GM10847 (cell line): Measurements from ENCODE around the gene MYBPC1.

Experiments used
- POLR2A ChIP-seq: IDR thresholded peaks from 2 replicates; pipeline ENCODE4 v1.6.1; 2011; ENCODE audit not compliant: insufficient read length; ENCODE audit errors: extremely low read depth

MYBPC1 gene

GRCh38 chr12:101697930-101698799 lies 103.4 kb downstream of the MYBPC1 start:
- peak; percentile 9 for TF ChIP-seq POLR2A

GRCh38 chr12:101698800-101699347 lies 104.1 kb downstream of the MYBPC1 start:
- TF ChIP-seq POLR2A = no peak

GRCh38 chr12:101700299-101700820 lies 105.6 kb downstream of the MYBPC1 start:
- TF ChIP-seq POLR2A = no peak

GRCh38 chr12:101703487-101703886 lies 108.7 kb downstream of the MYBPC1 start:
- TF ChIP-seq POLR2A = no peak

- no peak for TF ChIP-seq POLR2A
These were observed 111.6 kb downstream of the MYBPC1 start for GRCh38 chr12:101706403-101706802.

GRCh38 chr12:101707131-101707782 lies 112.5 kb downstream of the MYBPC1 start:
- no peak for TF ChIP-seq POLR2A

GRCh38 chr12:101710288-101710687 lies 115.5 kb downstream of the MYBPC1 start:
- TF ChIP-seq POLR2A = no peak

- TF ChIP-seq POLR2A = no peak
These were observed 118.4 kb downstream of the MYBPC1 start for GRCh38 chr12:101713059-101713682.

GRCh38 chr12:101713930-101714329 lies 119.2 kb downstream of the MYBPC1 start:
- TF ChIP-seq POLR2A = no peak

GRCh38 chr12:101714877-101715444 lies 120.2 kb downstream of the MYBPC1 start:
- no peak for TF ChIP-seq POLR2A

- TF ChIP-seq POLR2A = no peak
These were observed 124.8 kb downstream of the MYBPC1 start for GRCh38 chr12:101719566-101719965.

- TF ChIP-seq POLR2A = no peak
These were observed 125.3 kb downstream of the MYBPC1 start for GRCh38 chr12:101720118-101720517.

- no peak for TF ChIP-seq POLR2A
These were observed 127.6 kb downstream of the MYBPC1 start for GRCh38 chr12:101722392-101722791.

GRCh38 chr12:101727098-101727497 lies 132.3 kb downstream of the MYBPC1 start:
- TF ChIP-seq POLR2A = no peak

GRCh38 chr12:101729842-101730241 lies 135.1 kb downstream of the MYBPC1 start:
- TF ChIP-seq POLR2A = no peak

GRCh38 chr12:101732318-101732717 lies 137.5 kb downstream of the MYBPC1 start:
- TF ChIP-seq POLR2A = no peak

GRCh38 chr12:101733166-101733565 lies 138.4 kb downstream of the MYBPC1 start:
- TF ChIP-seq POLR2A = no peak
